ENCODE data around the gene PDCD1.

DNA sequence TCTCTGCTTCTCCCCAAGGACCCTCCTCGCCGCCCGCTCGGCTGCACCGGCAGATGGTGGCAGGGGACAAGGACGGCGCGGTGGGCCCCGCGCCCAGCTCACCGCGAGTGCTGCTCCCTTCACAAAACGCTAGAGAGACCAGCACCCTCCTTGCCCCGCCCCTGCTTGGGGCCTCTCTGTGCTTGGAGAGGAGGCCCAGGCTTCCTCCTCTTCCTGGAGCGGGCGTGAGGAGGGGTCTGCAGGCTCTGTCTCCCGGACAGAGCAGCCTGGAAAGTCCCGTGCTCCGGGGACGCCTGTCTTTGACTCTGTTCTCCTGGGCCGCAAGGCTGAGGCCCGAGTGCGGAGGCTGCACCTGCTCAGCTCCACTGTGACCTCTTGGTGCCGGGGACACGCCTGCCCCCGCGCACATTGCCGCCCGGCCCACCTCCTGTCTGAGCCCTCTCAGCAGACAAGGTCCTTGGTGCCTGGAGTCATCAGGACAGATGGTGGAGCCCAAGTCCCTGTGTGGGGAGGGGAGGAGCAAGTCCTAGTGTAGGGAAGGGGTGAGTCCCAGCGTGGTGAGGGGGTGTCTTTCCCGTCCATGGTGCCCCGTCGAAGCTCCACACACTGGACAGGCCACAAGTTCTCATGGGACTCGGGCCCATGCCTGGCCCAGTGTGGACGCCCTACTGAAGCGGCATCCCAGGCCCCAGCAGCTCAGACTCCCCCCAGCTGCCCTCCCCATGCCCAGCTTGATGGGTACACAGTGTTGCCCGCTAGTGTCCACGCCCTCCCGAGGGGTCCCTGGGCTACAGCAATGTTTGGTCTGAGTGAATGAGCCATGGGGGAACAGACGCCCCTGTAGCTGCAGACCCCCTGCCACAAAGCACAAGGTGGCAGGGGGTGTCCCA is 44.7 kb upstream of the PDCD1 start:
- TF ChIP-seq, protein P1, sequence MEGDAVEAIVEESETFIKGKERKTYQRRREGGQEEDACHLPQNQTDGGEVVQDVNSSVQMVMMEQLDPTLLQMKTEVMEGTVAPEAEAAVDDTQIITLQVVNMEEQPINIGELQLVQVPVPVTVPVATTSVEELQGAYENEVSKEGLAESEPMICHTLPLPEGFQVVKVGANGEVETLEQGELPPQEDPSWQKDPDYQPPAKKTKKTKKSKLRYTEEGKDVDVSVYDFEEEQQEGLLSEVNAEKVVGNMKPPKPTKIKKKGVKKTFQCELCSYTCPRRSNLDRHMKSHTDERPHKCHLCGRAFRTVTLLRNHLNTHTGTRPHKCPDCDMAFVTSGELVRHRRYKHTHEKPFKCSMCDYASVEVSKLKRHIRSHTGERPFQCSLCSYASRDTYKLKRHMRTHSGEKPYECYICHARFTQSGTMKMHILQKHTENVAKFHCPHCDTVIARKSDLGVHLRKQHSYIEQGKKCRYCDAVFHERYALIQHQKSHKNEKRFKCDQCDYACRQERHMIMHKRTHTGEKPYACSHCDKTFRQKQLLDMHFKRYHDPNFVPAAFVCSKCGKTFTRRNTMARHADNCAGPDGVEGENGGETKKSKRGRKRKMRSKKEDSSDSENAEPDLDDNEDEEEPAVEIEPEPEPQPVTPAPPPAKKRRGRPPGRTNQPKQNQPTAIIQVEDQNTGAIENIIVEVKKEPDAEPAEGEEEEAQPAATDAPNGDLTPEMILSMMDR (IDR thresholded peaks at IDR 0.05) = no peak
- TF ChIP-seq POLR2A (IDR thresholded peaks at IDR 0.05) = no peak

All from thyroid gland (tissue), 4 donors.